Neutrophil (primary cell): ENCODE data around the gene PFN2.

Experiments used
- H3K27ac ChIP-seq: fragments of 200-600 bp; sonication (generic); 2 replicates; pipeline ENCODE4 v1.5.1; 2016; ENCODE audit warnings: mild to moderate bottlenecking, moderate library complexity
- H3K27me3 ChIP-seq: fragments of 200-600 bp; sonication (generic); 2 replicates; pipeline ENCODE4 v1.6.0; 2016; ENCODE audit warnings: mild to moderate bottlenecking
- H3K36me3 ChIP-seq: fragments of 200-600 bp; sonication (generic); 2 replicates; pipeline ENCODE4 v1.5.1; 2017
- H3K4me1 ChIP-seq, 2 experiments: fragments of 200-600 bp in 1 of 2; sonication (generic) in 1 of 2; 1 replicate in 1 of 2; 2 replicates in 1 of 2; pipeline versions ENCODE4 v1.5.1 to v1.6.1; 2013 to 2016; ENCODE audit warnings: low read depth in 1 of 2, low read length in 1 of 2, mild to moderate bottlenecking in 1 of 2, moderate library complexity in 1 of 2; ENCODE audit not compliant: control insufficient read depth in 1 of 2, insufficient read depth in 1 of 2
- H3K4me3 ChIP-seq, 2 experiments: fragments of 200-600 bp in 1 of 2; sonication (generic) in 1 of 2; 1 replicate in 1 of 2; 2 replicates in 1 of 2; pipeline ENCODE4 v1.5.1; 2013 to 2016; ENCODE audit warnings: low read depth in 1 of 2, low read length in 1 of 2, mild to moderate bottlenecking in 1 of 2, moderate library complexity in 1 of 2
- H3K9me3 ChIP-seq: fragments of 200-600 bp; sonication (generic); 2 replicates; pipeline ENCODE4 v1.5.1; 2016
- CTCF ChIP-seq: fragments of 200-600 bp; sonication (generic); IDR thresholded peaks from 2 replicates; pipeline ENCODE4 v1.5.1; 2016; ENCODE audit warnings: antibody characterized with exemption

PFN2 gene

DNA sequence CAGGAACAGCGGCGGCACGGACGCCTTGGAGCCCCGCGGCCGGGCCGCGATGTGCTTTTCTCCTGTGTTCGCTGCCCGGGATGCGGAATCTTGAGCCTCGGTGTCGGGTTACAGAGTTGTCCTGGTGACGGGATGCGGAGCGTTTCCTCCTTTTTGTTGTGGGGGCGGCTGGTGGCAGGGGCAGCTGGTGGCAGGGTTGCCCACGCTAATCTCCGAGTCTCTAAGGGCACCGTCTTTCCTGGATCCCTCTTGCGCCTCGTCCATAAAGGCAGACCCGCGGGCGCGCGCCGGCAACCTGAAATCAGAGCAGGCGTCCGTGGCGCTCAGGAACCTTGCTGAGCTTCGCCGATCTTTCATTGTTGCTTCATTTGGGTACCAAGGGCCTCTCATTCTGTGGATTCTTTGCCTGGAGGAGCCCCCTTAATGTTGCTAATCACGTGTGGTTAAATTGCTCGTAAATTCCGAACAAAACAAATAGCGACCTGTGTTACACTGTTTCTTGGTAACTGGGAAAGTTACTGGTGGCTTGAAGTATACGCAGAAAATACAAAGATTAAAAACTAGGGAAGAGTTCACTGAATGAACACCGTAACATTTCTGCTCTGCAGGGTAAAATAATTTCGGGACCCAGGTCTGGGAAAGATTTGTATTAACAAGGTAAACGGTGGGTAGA lies 844 bp upstream of the PFN2 start:
- no peak overlapping the region for H3K27ac ChIP-seq
- no peak for TF ChIP-seq CTCF
- no peaks in the 10 kb centered on the region for H3K9me3 ChIP-seq
- H3K27me3 ChIP-seq, result peaks cover 99% of the 10 kb centered on the region
- H3K4me1 ChIP-seq, result peaks cover 17 to 20% of the 10 kb centered on the region in 2 experiments
- H3K4me3 ChIP-seq, result peak overlapping the region; percentile 58 to 67
- H3K36me3 ChIP-seq, result no peaks in the 10 kb centered on the region

- Histone ChIP-seq H3K4me1 (peaks cover 17 to 20% of the 10 kb centered on the region in 2 experiments), H3K27ac (no peak overlapping the region), H3K27me3 (peaks cover 85% of the 10 kb centered on the region), H3K36me3 (peaks cover 3% of the 10 kb centered on the region), H3K4me3 (peak overlapping the region; percentile 58 to 67), H3K9me3 (no peaks in the 10 kb centered on the region)
- TF ChIP-seq CTCF, result no peak
Measured at GRCh38 chr3:149969940-149970715, 567 bp downstream of the PFN2 start.

DNA sequence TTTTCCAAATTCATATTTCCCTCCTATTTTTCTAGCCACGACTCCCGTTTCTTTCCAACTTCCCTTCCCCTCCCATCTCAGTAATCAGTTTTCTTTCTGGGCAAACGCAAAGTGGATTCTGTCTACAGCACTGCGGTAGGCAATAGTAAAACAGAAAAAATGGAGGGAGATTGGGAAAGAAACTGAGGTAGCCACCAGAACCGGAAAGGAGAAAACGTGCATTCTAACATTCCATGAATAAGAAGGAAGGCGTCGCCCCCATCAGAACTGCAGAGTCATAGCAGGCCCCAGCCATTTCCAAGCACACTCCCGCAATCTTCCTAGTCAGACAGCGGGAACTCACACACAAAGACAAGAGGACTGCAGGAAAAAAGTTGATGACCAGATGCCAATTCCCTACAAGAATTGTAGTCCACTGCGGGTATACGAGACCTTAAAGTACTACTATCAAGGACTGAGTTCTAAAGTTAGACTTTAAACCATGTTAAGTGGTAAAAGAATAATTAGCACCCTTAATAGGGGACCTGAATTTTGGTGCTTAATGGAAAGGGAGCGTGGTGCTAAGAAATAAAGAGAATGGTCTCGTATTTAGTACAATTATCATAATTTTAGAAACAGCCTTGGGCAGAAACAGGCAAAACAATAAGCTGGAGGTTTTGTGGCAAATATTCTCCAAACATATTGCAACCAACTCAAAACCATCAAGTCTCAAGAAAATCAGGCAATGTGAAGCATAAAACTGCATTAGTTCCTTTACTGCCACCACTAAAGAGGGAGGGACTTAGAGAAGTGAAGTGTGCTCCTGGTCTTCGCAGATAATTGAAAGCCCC lies 1.4 kb downstream of the PFN2 start:
- Histone ChIP-seq H3K9me3 (no peaks in the 10 kb centered on the region), H3K4me1 (peaks cover 17 to 20% of the 10 kb centered on the region in 2 experiments), H3K27me3 (peaks cover 76% of the 10 kb centered on the region), H3K27ac (no peak overlapping the region), H3K4me3 (peak overlapping the region; percentile 58 to 67), H3K36me3 (peaks cover 5% of the 10 kb centered on the region)
- TF ChIP-seq CTCF, result no peak

DNA sequence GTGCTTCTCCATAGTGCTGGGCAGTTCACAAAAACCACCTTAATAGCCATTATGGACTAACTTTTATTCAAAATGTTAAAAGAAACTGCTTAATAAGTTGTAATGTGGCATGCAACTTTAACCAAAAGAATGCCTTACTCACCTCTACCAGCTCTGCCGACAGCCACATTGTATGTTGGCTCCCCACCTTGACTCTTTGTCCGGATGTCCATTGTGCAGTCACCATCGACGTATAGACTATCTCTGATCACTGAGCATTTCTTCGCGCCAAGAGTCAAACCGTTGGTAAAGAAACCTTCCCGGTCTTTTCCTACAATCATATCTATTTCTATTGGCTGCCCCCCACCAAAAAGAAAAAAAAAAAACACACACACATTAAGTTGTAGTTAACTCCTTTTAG lies 2.5 kb downstream of the PFN2 start:
- Histone ChIP-seq H3K27me3 (peaks cover 65% of the 10 kb centered on the region), H3K4me1 (peaks cover 17 to 20% of the 10 kb centered on the region in 2 experiments), H3K27ac (no peak overlapping the region), H3K9me3 (no peaks in the 10 kb centered on the region), H3K36me3 (peaks cover 16% of the 10 kb centered on the region), H3K4me3 (no peak overlapping the region)
- TF ChIP-seq CTCF, result no peak

DNA sequence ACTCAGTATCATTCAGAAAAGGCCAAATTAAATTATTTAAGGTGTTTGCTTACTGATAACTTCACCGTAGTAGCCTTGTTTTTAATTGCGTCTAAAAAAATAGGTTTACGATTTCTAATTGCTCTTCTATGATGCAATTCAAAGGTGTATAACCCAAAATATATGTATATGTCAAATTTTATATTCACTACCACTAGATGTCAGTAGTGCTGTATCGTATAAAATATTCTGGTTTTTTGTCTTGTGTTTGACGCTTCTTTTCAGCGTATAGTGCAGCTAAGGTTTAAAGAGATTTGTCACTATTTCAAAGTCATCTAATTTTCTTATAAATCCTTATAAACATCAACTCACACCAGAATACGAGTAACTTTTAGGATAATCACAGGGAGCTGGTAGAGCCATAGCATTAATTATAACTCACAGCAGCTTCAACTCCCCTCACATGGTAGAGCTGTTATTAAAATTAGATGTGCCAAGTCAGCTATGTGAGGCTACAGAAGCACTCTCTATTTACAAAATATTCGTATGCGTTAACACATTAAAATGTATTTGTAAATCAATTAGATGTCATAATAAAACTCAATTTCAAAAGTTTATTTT lies 3.5 kb downstream of the PFN2 start:
- Histone ChIP-seq H3K27ac (no peak overlapping the region), H3K9me3 (no peaks in the 10 kb centered on the region), H3K4me3 (no peak overlapping the region)

More for the DNA sequence above, 3.5 kb downstream of the PFN2 start:
- TF ChIP-seq CTCF, result no peak
- Histone ChIP-seq H3K36me3 (peaks cover 22% of the 10 kb centered on the region), H3K27me3 (peaks cover 55% of the 10 kb centered on the region), H3K4me1 (peaks cover 17 to 20% of the 10 kb centered on the region in 2 experiments)
